Measurements from ENCODE around the gene NKX1-1. TPM values are rescaled to one million over a fixed set of nuclear protein-coding genes. Genes with fewer than 3 reads are reported as not detected.

Gene NKX1-1
- polyA plus RNA-seq, 1 donor from 2014 or later = not detected

GRCh38 chr4:1380368-1381151 is 25.7 kb downstream of the NKX1-1 start:
- H3K79me2 ChIP-seq (replicated peaks; ENCODE audit: insufficient read depth, low read length) = no peaks in the 10 kb centered on the region
- H3K4me3 ChIP-seq (ENCODE audit: low read length) = no peak overlapping the region
- no peak overlapping the region for H2AFZ ChIP-seq (ENCODE audit: low read depth, low read length)
- no peak overlapping the region for H3K27ac ChIP-seq (ENCODE audit: low read length)
- no peaks in the 10 kb centered on the region for H3K9me3 ChIP-seq (ENCODE audit: low read length)
- H3K9me2 ChIP-seq (ENCODE audit: insufficient read depth, low read length) = no peaks in the 10 kb centered on the region
- H3F3A ChIP-seq (ENCODE audit: insufficient read depth, low read length, poor library complexity, severe bottlenecking) = no peaks in the 10 kb centered on the region
- no peaks in the 10 kb centered on the region for H3K27me3 ChIP-seq (ENCODE audit: insufficient read depth, low read depth, low read length)
- no peaks in the 10 kb centered on the region for H4K20me1 ChIP-seq (ENCODE audit: insufficient read depth)
- H3K36me3 ChIP-seq (ENCODE audit: insufficient read depth, low read length) = no peaks in the 10 kb centered on the region
- H3K9ac ChIP-seq (ENCODE audit: low read length) = no peak overlapping the region
- H3K4me2 ChIP-seq (ENCODE audit: low read length) = no peak overlapping the region
- TF ChIP-seq EP300 (conservative IDR thresholded peaks at IDR 0.05; ENCODE audit: poor library complexity, severe bottlenecking) = no peak
- no peak for TF ChIP-seq REST (IDR thresholded peaks at IDR 0.05; ENCODE audit: borderline replicate concordance)
- no peak for TF ChIP-seq RAD21 (conservative IDR thresholded peaks at IDR 0.05)
- no peak for TF ChIP-seq POLR2AphosphoS5 (IDR thresholded peaks at IDR 0.05)
- TF ChIP-seq MXI1 (conservative IDR thresholded peaks at IDR 0.05; ENCODE audit: poor library complexity, severe bottlenecking) = no peak
- no peak for TF ChIP-seq TAF1 (IDR thresholded peaks at IDR 0.05; ENCODE audit: low read depth)
- no peak for TF ChIP-seq SMC3 (conservative IDR thresholded peaks at IDR 0.05; ENCODE audit: poor library complexity)
- no peak for TF ChIP-seq EZH2 (IDR thresholded peaks at IDR 0.05; ENCODE audit: borderline replicate concordance, insufficient read depth, low read length, poor library complexity, severe bottlenecking)
- no peak for TF ChIP-seq CTCF (IDR thresholded peaks at IDR 0.05; ENCODE audit: poor library complexity, severe bottlenecking)

GRCh38 chr4:1379801-1380331 is 26.4 kb downstream of the NKX1-1 start:
- Histone ChIP-seq H3K36me3 (ENCODE audit: insufficient read depth, low read length) (no peaks in the 10 kb centered on the region), H4K20me1 (ENCODE audit: insufficient read depth) (no peaks in the 10 kb centered on the region), H3F3A (ENCODE audit: insufficient read depth, low read length, poor library complexity, severe bottlenecking) (no peaks in the 10 kb centered on the region), H3K9ac (ENCODE audit: low read length) (no peak overlapping the region), H3K4me3 (ENCODE audit: low read length) (no peak overlapping the region), H3K9me3 (ENCODE audit: low read length) (no peaks in the 10 kb centered on the region), H2AFZ (ENCODE audit: low read depth, low read length) (no peak overlapping the region), H3K27ac (ENCODE audit: low read length) (no peak overlapping the region), H3K9me2 (ENCODE audit: insufficient read depth, low read length) (no peaks in the 10 kb centered on the region), H3K27me3 (ENCODE audit: insufficient read depth, low read depth, low read length) (no peaks in the 10 kb centered on the region), H3K79me2 (replicated peaks; ENCODE audit: insufficient read depth, low read length) (no peaks in the 10 kb centered on the region), H3K4me2 (ENCODE audit: low read length) (no peak overlapping the region)
- no peak for TF ChIP-seq REST (IDR thresholded peaks at IDR 0.05; ENCODE audit: borderline replicate concordance)
- no peak for TF ChIP-seq POLR2AphosphoS5 (IDR thresholded peaks at IDR 0.05)
- TF ChIP-seq CTCF (IDR thresholded peaks at IDR 0.05; ENCODE audit: poor library complexity, severe bottlenecking) = no peak
- no peak for TF ChIP-seq EP300 (conservative IDR thresholded peaks at IDR 0.05; ENCODE audit: poor library complexity, severe bottlenecking)
- no peak for TF ChIP-seq SMC3 (conservative IDR thresholded peaks at IDR 0.05; ENCODE audit: poor library complexity)
- no peak for TF ChIP-seq TAF1 (IDR thresholded peaks at IDR 0.05; ENCODE audit: low read depth)
- TF ChIP-seq RAD21 (conservative IDR thresholded peaks at IDR 0.05) = no peak
- TF ChIP-seq EZH2 (IDR thresholded peaks at IDR 0.05; ENCODE audit: borderline replicate concordance, insufficient read depth, low read length, poor library complexity, severe bottlenecking) = no peak

Measured in neural cell (in vitro differentiated cells).